ENCODE data around the gene CCDC13.

DNA sequence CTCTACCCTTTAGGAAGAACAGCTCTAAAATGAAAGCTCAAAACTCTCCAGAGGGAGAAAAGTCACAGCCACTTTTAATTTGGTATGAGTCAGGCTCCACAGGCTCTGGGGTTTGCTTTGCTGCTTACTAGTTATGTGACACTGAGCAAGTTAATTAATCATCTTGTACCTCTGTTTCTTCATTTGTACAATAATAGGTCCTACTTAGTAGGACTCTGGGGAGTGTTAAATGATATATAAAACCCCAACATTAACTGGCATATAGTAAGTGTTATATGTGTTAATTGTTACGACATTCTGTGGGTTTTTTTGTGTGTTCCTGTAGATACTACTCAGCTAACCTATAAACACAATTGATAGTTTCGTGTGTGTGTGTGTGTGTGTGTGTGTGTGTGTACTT is 42.8 kb upstream of the CCDC13 start:
- TF ChIP-seq, protein P1, sequence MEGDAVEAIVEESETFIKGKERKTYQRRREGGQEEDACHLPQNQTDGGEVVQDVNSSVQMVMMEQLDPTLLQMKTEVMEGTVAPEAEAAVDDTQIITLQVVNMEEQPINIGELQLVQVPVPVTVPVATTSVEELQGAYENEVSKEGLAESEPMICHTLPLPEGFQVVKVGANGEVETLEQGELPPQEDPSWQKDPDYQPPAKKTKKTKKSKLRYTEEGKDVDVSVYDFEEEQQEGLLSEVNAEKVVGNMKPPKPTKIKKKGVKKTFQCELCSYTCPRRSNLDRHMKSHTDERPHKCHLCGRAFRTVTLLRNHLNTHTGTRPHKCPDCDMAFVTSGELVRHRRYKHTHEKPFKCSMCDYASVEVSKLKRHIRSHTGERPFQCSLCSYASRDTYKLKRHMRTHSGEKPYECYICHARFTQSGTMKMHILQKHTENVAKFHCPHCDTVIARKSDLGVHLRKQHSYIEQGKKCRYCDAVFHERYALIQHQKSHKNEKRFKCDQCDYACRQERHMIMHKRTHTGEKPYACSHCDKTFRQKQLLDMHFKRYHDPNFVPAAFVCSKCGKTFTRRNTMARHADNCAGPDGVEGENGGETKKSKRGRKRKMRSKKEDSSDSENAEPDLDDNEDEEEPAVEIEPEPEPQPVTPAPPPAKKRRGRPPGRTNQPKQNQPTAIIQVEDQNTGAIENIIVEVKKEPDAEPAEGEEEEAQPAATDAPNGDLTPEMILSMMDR (conservative IDR thresholded peaks at IDR 0.05), result no peak
- no peak for TF ChIP-seq EZH2 (IDR thresholded peaks at IDR 0.05; ENCODE audit: low read depth)
